Lung (tissue), 12 donors: ENCODE measurements around the gene CIT. TPM values are rescaled to one million over a fixed set of nuclear protein-coding genes. Genes with fewer than 3 reads are reported as not detected.

Experiments
- ATAC-seq: fragments of 200-7000 bp; cut with Tn5 transposase; one replicate; pipeline ENCODE4 v1.9.1; 2020; ENCODE audit warnings: moderate number of reproducible peaks; ENCODE audit not compliant: insufficient read depth, low FRiP score
- DNase-seq, 3 donors: peaks; one replicate each; pipeline ENCODE4 v3.0.0-alpha.2; 2013 to 2017
- H3K27ac ChIP-seq, 2 donors: one replicate each; pipeline ENCODE4 v1.5.1; 2013; ENCODE audit warnings: mild to moderate bottlenecking in 2 of 2, moderate library complexity in 2 of 2, control low read depth in 1 of 2, inconsistent platforms in 1 of 2, low read depth in 1 of 2, low read length in 1 of 2
- H3K27me3 ChIP-seq, 3 donors: one replicate each; pipeline ENCODE4 v1.5.1; 2013; ENCODE audit warnings: low read length in 2 of 3; ENCODE audit not compliant: control insufficient read depth in 3 of 3, insufficient read depth in 3 of 3
- H3K36me3 ChIP-seq, 4 donors: one replicate each; pipeline ENCODE4 v1.5.1; 2013; ENCODE audit warnings: low read length in 4 of 4, mild to moderate bottlenecking in 1 of 4, moderate library complexity in 1 of 4; ENCODE audit not compliant: control insufficient read depth in 4 of 4, insufficient read depth in 4 of 4
- H3K4me1 ChIP-seq, 5 donors: one replicate each; pipeline ENCODE4 v1.5.1; 2013; ENCODE audit warnings: low read length in 5 of 5, mild to moderate bottlenecking in 2 of 5, moderate library complexity in 1 of 5; ENCODE audit not compliant: control insufficient read depth in 5 of 5, insufficient read depth in 5 of 5
- H3K4me3 ChIP-seq: one replicate; pipeline ENCODE4 v1.5.1; 2013; ENCODE audit warnings: mild to moderate bottlenecking, control low read depth, moderate library complexity
- H3K9ac ChIP-seq, 2 donors: one replicate each; pipeline ENCODE4 v1.5.1; 2013; ENCODE audit warnings: low read length in 2 of 2, control low read depth in 1 of 2; ENCODE audit not compliant: insufficient read depth in 1 of 2
- H3K9me3 ChIP-seq, 4 donors: one replicate each; pipeline ENCODE4 v1.5.1; 2013; ENCODE audit warnings: low read length in 3 of 4, mild to moderate bottlenecking in 1 of 4, moderate library complexity in 1 of 4; ENCODE audit not compliant: control insufficient read depth in 4 of 4, insufficient read depth in 3 of 4
- CTCF ChIP-seq: IDR thresholded peaks from 2 replicates; pipeline ENCODE4 v1.5.1; 2012; ENCODE audit warnings: mild to moderate bottlenecking; ENCODE audit errors: control extremely low read depth, extremely low read depth
- WGBS, 2 donors: extraction: QIAGEN DNeasy Blood & Tissue Kit; methylation state at CpG; one replicate each; pipeline ENCODE4 v1.1.7; 2013; 5-methylcytosine and 5-hydroxymethylcytosine counted together
- polyA plus RNA-seq, 2 donors: library from polyadenylated mRNA; stranded (reverse); fragments of 200-250 nt; gene quantifications; one replicate each; pipeline ENCODE4 v1.2.1, GENCODE V29; 2013
- total RNA-seq, 2 donors: library from RNA; depleted of rRNA in 1 of 2; stranded (reverse); fragments of >200 nt in 1 of 2; gene quantifications; one replicate each; pipeline ENCODE4 v1.2.1, GENCODE V29; 2014 to 2021
- donor health status: control.
- donor health status: control.
- donor health status: Bipolar disorder and iron deficiency.
- donor health status: healthy.
- donor health status: DM: yes; HTN: yes; CAD: no.

The CIT gene
- total and polyA plus RNA-seq, 4 donors = 5.0 to 29.3 (median 14.9) TPM

- DNase-seq (no peak), ATAC-seq (no peak)
Observed at GRCh38 chr12:119836781-119837180, 40.3 kb downstream of the CIT start.

GRCh38 chr12:119835068-119835467 lies 42.1 kb downstream of the CIT start:
- WGBS, 2 donors = 90% methylated on average over 2 of the region's 2 CpGs

More at GRCh38 chr12:119836781-119837180, 40.3 kb downstream of the CIT start:
- Histone ChIP-seq H3K4me3 (no peak overlapping the region), H3K4me1 (no peaks in the 10 kb centered on the region), H3K9me3 (peaks cover 0 to 3% (median 0%) of the 10 kb centered on the region in 4 donors), H3K27ac (no peak overlapping the region), H3K36me3 (peaks cover 0 to 3% (median 1%) of the 10 kb centered on the region in 4 donors), H3K9ac (no peak overlapping the region), H3K27me3 (no peaks in the 10 kb centered on the region)
- WGBS, 2 donors = 75 to 79% methylated on average over 1 of the region's 1 CpG
- TF ChIP-seq CTCF = no peak

GRCh38 chr12:119829439-119829838 lies 47.7 kb downstream of the CIT start:
- H3K27ac ChIP-seq = no peak overlapping the region
- no peaks in the 10 kb centered on the region for H3K27me3 ChIP-seq
- H3K36me3 ChIP-seq = peaks cover 0 to 11% (median 1%) of the 10 kb centered on the region in 4 donors
- no peak overlapping the region for H3K9ac ChIP-seq
- H3K9me3 ChIP-seq = no peaks in the 10 kb centered on the region
- no peak overlapping the region for H3K4me3 ChIP-seq
- H3K4me1 ChIP-seq = no peaks in the 10 kb centered on the region
- no peak for TF ChIP-seq CTCF
- no peak for ATAC-seq
- no peak for DNase-seq
- WGBS, 2 donors = 89 to 96% methylated on average over 1 of the region's 1 CpG

More at GRCh38 chr12:119835068-119835467, 42.1 kb downstream of the CIT start:
- Histone ChIP-seq H3K9me3 (no peaks in the 10 kb centered on the region), H3K4me1 (no peaks in the 10 kb centered on the region), H3K9ac (no peak overlapping the region), H3K27ac (no peak overlapping the region), H3K36me3 (peaks cover 0 to 10% (median 0%) of the 10 kb centered on the region in 4 donors), H3K27me3 (no peaks in the 10 kb centered on the region), H3K4me3 (no peak overlapping the region)
- no peak for TF ChIP-seq CTCF
- no peak for DNase-seq
- no peak for ATAC-seq

GRCh38 chr12:119828300-119828699 lies 48.8 kb downstream of the CIT start:
- 93 to 97% methylated on average over 5 of the region's 5 CpGs for WGBS, 2 donors

More at GRCh38 chr12:119828300-119828699, 48.8 kb downstream of the CIT start:
- no peaks in the 10 kb centered on the region for H3K4me1 ChIP-seq
- no peaks in the 10 kb centered on the region for H3K9me3 ChIP-seq
- DNase-seq (no peak), ATAC-seq (no peak)
- H3K9ac ChIP-seq = no peak overlapping the region
- H3K27me3 ChIP-seq = no peaks in the 10 kb centered on the region
- no peak overlapping the region for H3K27ac ChIP-seq
- H3K36me3 ChIP-seq = peaks cover 0 to 11% (median 1%) of the 10 kb centered on the region in 4 donors
- TF ChIP-seq CTCF = no peak
- H3K4me3 ChIP-seq = no peak overlapping the region
